Breast epithelium (tissue), 3 donors: ENCODE data around the gene HSPB2.

Source experiments
- POLR2A ChIP-seq: fragments of 450-650 bp; IDR thresholded peaks from one replicate; pipeline ENCODE4 v1.6.1; 2016; ENCODE audit warnings: antibody characterized with exemption, mild to moderate bottlenecking, moderate library complexity
- TF ChIP-seq, protein P1 (sequence below), 3 donors: fragments of 450-650 bp; IDR thresholded peaks; one replicate each; pipeline ENCODE4 v1.5.1; 2016 to 2017; ENCODE audit warnings: antibody characterized with exemption in 3 of 3, mild to moderate bottlenecking in 3 of 3, moderate library complexity in 3 of 3

GRCh38 chr11:111879637-111879960, 32.9 kb upstream of the HSPB2 start:
- TF ChIP-seq, protein P1, sequence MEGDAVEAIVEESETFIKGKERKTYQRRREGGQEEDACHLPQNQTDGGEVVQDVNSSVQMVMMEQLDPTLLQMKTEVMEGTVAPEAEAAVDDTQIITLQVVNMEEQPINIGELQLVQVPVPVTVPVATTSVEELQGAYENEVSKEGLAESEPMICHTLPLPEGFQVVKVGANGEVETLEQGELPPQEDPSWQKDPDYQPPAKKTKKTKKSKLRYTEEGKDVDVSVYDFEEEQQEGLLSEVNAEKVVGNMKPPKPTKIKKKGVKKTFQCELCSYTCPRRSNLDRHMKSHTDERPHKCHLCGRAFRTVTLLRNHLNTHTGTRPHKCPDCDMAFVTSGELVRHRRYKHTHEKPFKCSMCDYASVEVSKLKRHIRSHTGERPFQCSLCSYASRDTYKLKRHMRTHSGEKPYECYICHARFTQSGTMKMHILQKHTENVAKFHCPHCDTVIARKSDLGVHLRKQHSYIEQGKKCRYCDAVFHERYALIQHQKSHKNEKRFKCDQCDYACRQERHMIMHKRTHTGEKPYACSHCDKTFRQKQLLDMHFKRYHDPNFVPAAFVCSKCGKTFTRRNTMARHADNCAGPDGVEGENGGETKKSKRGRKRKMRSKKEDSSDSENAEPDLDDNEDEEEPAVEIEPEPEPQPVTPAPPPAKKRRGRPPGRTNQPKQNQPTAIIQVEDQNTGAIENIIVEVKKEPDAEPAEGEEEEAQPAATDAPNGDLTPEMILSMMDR (IDR thresholded peaks at IDR 0.05), result no peak
- no peak for TF ChIP-seq POLR2A
